Liver (tissue), 9 donors: Measurements from ENCODE around the gene INHBC. TPM values are rescaled to one million over a fixed set of nuclear protein-coding genes. Genes with fewer than 3 reads are reported as not detected.

ENCODE experiments used
- DNase-seq: peaks from one replicate; pipeline ENCODE4 v3.0.0-alpha.2; 2017; ENCODE audit warnings: low spot score
- H3K27ac ChIP-seq, 2 donors: one replicate each; pipeline ENCODE4 v1.7.0; 2013; ENCODE audit warnings: inconsistent platforms in 2 of 2, low read length in 2 of 2, control low read depth in 1 of 2, low read depth in 1 of 2, mild to moderate bottlenecking in 1 of 2
- H3K27me3 ChIP-seq, 4 donors: one replicate each; pipeline versions ENCODE4 v1.6.1 to v1.7.0; 2013; ENCODE audit warnings: low read length in 3 of 4, inconsistent platforms in 1 of 4, mild to moderate bottlenecking in 1 of 4, moderate library complexity in 1 of 4; ENCODE audit not compliant: control insufficient read depth in 4 of 4, insufficient read depth in 4 of 4
- H3K36me3 ChIP-seq, 4 donors: one replicate each; pipeline versions ENCODE4 v1.6.1 to v1.7.0; 2013; ENCODE audit warnings: low read length in 3 of 4, mild to moderate bottlenecking in 3 of 4, low read depth in 1 of 4, moderate library complexity in 1 of 4; ENCODE audit not compliant: control insufficient read depth in 4 of 4, insufficient read depth in 3 of 4
- H3K4me1 ChIP-seq, 4 donors: one replicate each; pipeline versions ENCODE4 v1.6.1 to v1.7.0; 2013; ENCODE audit warnings: low read length in 3 of 4, mild to moderate bottlenecking in 3 of 4, moderate library complexity in 1 of 4; ENCODE audit not compliant: control insufficient read depth in 4 of 4, insufficient read depth in 4 of 4
- H3K4me3 ChIP-seq, 3 donors: one replicate each; pipeline versions ENCODE4 v1.6.1 to v1.7.0; 2013; ENCODE audit warnings: low read length in 3 of 3, control low read depth in 1 of 3, low read depth in 1 of 3, mild to moderate bottlenecking in 1 of 3
- H3K9ac ChIP-seq, 2 donors: one replicate each; pipeline ENCODE4 v1.7.0; 2013; ENCODE audit warnings: low read length in 2 of 2, mild to moderate bottlenecking in 2 of 2, moderate library complexity in 2 of 2, control low read depth in 1 of 2, low read depth in 1 of 2
- H3K9me3 ChIP-seq, 4 donors: one replicate each; pipeline versions ENCODE4 v1.6.1 to v1.7.0; 2013; ENCODE audit warnings: low read length in 3 of 4; ENCODE audit not compliant: control insufficient read depth in 4 of 4
- EGR1 ChIP-seq, 2 donors: IDR thresholded peaks; 2 replicates each; pipeline ENCODE4 v1.6.1; 2016 to 2018; ENCODE audit warnings: antibody characterized with exemption in 2 of 2, low read depth in 2 of 2
- FOXA2 ChIP-seq: IDR thresholded peaks from 2 replicates; pipeline ENCODE4 v1.6.1; 2016; ENCODE audit warnings: antibody characterized with exemption
- GABPA ChIP-seq, 2 donors: IDR thresholded peaks in 1 of 2; conservative IDR thresholded peaks in 1 of 2; 2 replicates each; pipeline ENCODE4 v1.6.1; 2016; ENCODE audit warnings: antibody characterized with exemption in 2 of 2, mild to moderate bottlenecking in 1 of 2, moderate library complexity in 1 of 2
- HNF4A ChIP-seq, 2 donors: conservative IDR thresholded peaks; 2 replicates each; pipeline ENCODE4 v1.6.1; 2016; ENCODE audit warnings: antibody characterized with exemption in 2 of 2, mild to moderate bottlenecking in 2 of 2
- JUND ChIP-seq, 2 donors: IDR thresholded peaks; 2 replicates each; pipeline ENCODE4 v1.6.1; 2016; ENCODE audit warnings: antibody characterized with exemption in 2 of 2
- NR2F2 ChIP-seq: IDR thresholded peaks from 2 replicates; pipeline ENCODE4 v1.6.1; 2016; ENCODE audit warnings: antibody characterized with exemption
- RAD21 ChIP-seq, 2 donors: IDR thresholded peaks; 2 replicates each; pipeline ENCODE4 v1.6.1; 2016; ENCODE audit warnings: antibody characterized with exemption in 2 of 2, mild to moderate bottlenecking in 2 of 2
- SP1 ChIP-seq: IDR thresholded peaks from 2 replicates; pipeline ENCODE4 v1.6.1; 2018; ENCODE audit warnings: antibody characterized with exemption, mild to moderate bottlenecking
- TAF1 ChIP-seq: conservative IDR thresholded peaks from 2 replicates; pipeline ENCODE4 v1.6.1; 2016; ENCODE audit warnings: antibody characterized with exemption, mild to moderate bottlenecking
- YY1 ChIP-seq: IDR thresholded peaks from 2 replicates; pipeline ENCODE4 v1.6.1; 2016; ENCODE audit warnings: antibody characterized with exemption, mild to moderate bottlenecking
- WGBS: extraction: QIAGEN DNeasy Blood & Tissue Kit; methylation state at CpG from one replicate; pipeline ENCODE4 v1.1.7; 2013; 5-methylcytosine and 5-hydroxymethylcytosine counted together
- polyA plus RNA-seq, 2 donors: library from polyadenylated mRNA; stranded (reverse) in 1 of 2; unstranded in 1 of 2; fragments of 200-250 nt in 1 of 2; fragments of >200 nt in 1 of 2; fragmentation: Nextera tagmentation in 1 of 2; extraction: Ambion mirVana in 1 of 2; gene quantifications; one replicate each; pipeline versions ENCODE4 v1.2.1 to v1.2.3, GENCODE V29; 2013 to 2015
- total RNA-seq, 2 donors: library from RNA; depleted of rRNA; stranded (reverse); fragments of >200 nt; gene quantifications; one replicate each; pipeline ENCODE4 v1.2.3, GENCODE V29; 2014
- TF ChIP-seq, protein P1 (sequence below): IDR thresholded peaks from 2 replicates; pipeline ENCODE4 v1.6.1; 2016; ENCODE audit warnings: antibody characterized with exemption
- TF ChIP-seq, protein P2 (sequence below): IDR thresholded peaks from 2 replicates; pipeline ENCODE4 v1.6.1; 2016; ENCODE audit warnings: antibody characterized with exemption
- TF ChIP-seq, protein P3 (sequence below): IDR thresholded peaks from 2 replicates; pipeline ENCODE4 v1.6.1; 2016; ENCODE audit warnings: antibody characterized with exemption
- donor health status: healthy.
- donor health status: healthy.
- donor health status: healthy.
- donor health status: healthy.
- donor health status: healthy.

INHBC gene
- total and polyA plus RNA-seq, 4 donors = 2.8 to 134 (median 86.7) TPM

DNA sequence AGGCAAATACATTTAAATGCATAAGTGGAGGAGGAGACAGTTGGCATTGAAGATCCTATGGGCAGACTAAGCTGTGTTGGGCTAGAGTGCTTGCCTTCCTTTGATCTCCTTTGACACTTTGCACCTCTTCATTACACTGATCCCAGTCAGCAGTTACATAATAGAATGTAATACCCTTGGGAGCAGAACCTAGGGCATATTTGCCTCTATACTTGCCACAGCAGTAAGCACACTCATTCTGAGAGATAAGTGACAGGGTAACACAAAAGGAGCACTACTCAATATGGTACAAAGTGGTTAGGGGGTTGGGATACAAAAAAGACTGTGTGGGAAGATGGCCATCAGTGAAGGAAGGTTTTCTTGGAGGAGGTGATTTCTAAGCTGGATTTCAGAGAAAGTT lies 62.2 kb downstream of the INHBC start:
- DNase-seq = no peak
- peaks cover 16 to 45% (median 27%) of the 10 kb centered on the region in 4 donors for H3K36me3 ChIP-seq
- no peaks in the 10 kb centered on the region for H3K27me3 ChIP-seq
- no peak overlapping the region for H3K27ac ChIP-seq
- no peaks in the 10 kb centered on the region for H3K4me1 ChIP-seq
- H3K9ac ChIP-seq = no peak overlapping the region
- no peak overlapping the region for H3K4me3 ChIP-seq
- no peaks in the 10 kb centered on the region for H3K9me3 ChIP-seq
- no peak for TF ChIP-seq GABPA (IDR thresholded peaks at IDR 0.05 in 1 of 2, conservative IDR thresholded peaks at IDR 0.05 in 1 of 2)
- TF ChIP-seq TAF1 = no peak
- no peak for TF ChIP-seq SP1
- TF ChIP-seq, protein P1, sequence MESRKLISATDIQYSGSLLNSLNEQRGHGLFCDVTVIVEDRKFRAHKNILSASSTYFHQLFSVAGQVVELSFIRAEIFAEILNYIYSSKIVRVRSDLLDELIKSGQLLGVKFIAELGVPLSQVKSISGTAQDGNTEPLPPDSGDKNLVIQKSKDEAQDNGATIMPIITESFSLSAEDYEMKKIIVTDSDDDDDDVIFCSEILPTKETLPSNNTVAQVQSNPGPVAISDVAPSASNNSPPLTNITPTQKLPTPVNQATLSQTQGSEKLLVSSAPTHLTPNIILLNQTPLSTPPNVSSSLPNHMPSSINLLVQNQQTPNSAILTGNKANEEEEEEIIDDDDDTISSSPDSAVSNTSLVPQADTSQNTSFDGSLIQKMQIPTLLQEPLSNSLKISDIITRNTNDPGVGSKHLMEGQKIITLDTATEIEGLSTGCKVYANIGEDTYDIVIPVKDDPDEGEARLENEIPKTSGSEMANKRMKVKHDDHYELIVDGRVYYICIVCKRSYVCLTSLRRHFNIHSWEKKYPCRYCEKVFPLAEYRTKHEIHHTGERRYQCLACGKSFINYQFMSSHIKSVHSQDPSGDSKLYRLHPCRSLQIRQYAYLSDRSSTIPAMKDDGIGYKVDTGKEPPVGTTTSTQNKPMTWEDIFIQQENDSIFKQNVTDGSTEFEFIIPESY = no peak
- TF ChIP-seq JUND (IDR thresholded peaks at IDR 0.05) = no peak
- no peak for TF ChIP-seq FOXA2
- TF ChIP-seq, protein P2, sequence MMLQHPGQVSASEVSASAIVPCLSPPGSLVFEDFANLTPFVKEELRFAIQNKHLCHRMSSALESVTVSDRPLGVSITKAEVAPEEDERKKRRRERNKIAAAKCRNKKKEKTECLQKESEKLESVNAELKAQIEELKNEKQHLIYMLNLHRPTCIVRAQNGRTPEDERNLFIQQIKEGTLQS = no peak
- no peak for TF ChIP-seq RAD21 (IDR thresholded peaks at IDR 0.05)

DNA sequence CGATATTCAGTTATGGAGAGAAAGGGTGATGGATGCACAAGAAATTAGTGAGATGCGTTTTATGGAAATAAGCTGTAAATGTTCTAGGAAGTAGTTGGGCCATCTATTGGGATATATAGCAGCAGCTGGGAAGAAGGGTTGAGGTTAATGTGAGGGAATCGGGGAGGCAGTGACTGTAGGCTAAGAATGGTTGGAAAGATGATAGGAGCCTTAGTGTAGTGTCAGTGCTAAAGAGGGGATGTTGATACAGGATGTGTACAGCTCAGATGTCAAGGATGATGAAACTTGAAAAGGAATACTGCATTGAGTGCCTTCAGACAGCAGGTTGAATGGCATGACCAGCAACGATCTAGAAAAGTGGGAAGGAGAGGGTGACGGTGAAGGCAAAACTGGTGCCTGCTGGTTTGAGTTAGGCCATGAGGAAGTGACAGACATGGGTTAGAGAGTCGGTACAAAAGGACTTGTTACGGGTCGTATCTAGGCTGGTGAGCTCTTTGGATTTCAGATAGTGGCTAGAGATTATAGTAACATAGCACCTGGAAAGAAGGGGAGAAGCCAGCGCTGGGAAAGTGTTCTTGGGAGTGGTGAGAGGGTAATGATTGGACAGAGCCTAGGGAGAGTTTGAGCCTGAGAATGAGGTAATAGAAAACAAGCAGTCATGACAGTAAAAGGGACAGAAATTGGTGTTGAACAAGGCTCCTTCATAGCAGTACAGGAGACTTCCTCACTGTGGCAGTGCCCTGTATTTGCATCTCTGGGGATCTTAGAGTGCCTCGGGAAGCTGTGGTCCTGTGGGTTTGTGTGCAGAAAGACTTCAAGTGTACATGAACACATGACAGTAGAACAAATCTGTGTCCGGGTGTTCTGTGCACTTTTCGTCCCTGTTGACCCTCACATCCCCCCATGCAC lies 62.9 kb downstream of the INHBC start:
- 95% methylated on average over 12 of the region's 12 CpGs for WGBS
- TF ChIP-seq TAF1 (no peak), YY1 (no peak), GABPA (IDR thresholded peaks at IDR 0.05 in 1 of 2, conservative IDR thresholded peaks at IDR 0.05 in 1 of 2) (no peak), NR2F2 (no peak), SP1 (no peak), EGR1 (IDR thresholded peaks at IDR 0.05; ENCODE audit: low read depth in 2 of 2) (no peak), JUND (IDR thresholded peaks at IDR 0.05) (no peak), FOXA2 (no peak), HNF4A (conservative IDR thresholded peaks at IDR 0.05) (no peak)
- TF ChIP-seq, protein P3, sequence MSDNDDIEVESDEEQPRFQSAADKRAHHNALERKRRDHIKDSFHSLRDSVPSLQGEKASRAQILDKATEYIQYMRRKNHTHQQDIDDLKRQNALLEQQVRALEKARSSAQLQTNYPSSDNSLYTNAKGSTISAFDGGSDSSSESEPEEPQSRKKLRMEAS = no peak
- TF ChIP-seq, protein P1 = no peak
- TF ChIP-seq, protein P2 = no peak
- H3K9ac ChIP-seq = no peak overlapping the region
- no peaks in the 10 kb centered on the region for H3K9me3 ChIP-seq
- no peaks in the 10 kb centered on the region for H3K4me1 ChIP-seq
- no peak for DNase-seq
- H3K27me3 ChIP-seq = no peaks in the 10 kb centered on the region
- H3K4me3 ChIP-seq = no peak overlapping the region
- no peak overlapping the region for H3K27ac ChIP-seq
- peaks cover 16 to 50% (median 29%) of the 10 kb centered on the region in 4 donors for H3K36me3 ChIP-seq
